IMR-90 (cell line): ENCODE measurements around the gene TOM1L1. TPM values are rescaled to one million over a fixed set of nuclear protein-coding genes. Genes with fewer than 3 reads are reported as not detected.

Experiments used
- ATAC-seq: fragments of 200-7000 bp; cut with Tn5 transposase; 2 replicates; pipeline ENCODE4 v1.9.1; 2020; ENCODE audit warnings: low read depth, mild to moderate bottlenecking, moderate library complexity
- BruUV-seq: library from RNA; stranded (reverse); fragments of 400-500 nt; replicated peaks from 2 replicates; lab custom pipeline; 2021; lab: Mats Ljungman, UMichigan
- CTCF ChIA-PET: fragments of 300-600 bp; formaldehyde crosslinking; extraction: SDS; loops from one replicate; lab custom pipeline; 2021; ENCODE audit warnings: antibody characterized with exemption; lab: Yijun Ruan, JAX
- POLR2A ChIA-PET: fragments of 300-600 bp; sonication (Branson Sonifier 250); formaldehyde crosslinking; loops from one replicate; lab custom pipeline; 2022; ENCODE audit warnings: antibody characterized with exemption; ENCODE audit not compliant: unreplicated experiment; lab: Charles Lee
- DNase-seq: peaks from one replicate; pipeline ENCODE4 v3.0.0; 2013
- H2AFZ ChIP-seq: replicated peaks from 2 replicates; pipeline ENCODE3; 2013; ENCODE audit warnings: low read length, mild to moderate bottlenecking; ENCODE audit not compliant: poor library complexity
- H2AK5ac ChIP-seq: 2 replicates; pipeline ENCODE4 v1.6.1; 2013; ENCODE audit warnings: low read depth, low read length, inconsistent platforms
- H2AK9ac ChIP-seq: replicated peaks from 2 replicates; pipeline ENCODE3; 2013; ENCODE audit warnings: mild to moderate bottlenecking, low read depth, low read length, moderate library complexity; ENCODE audit not compliant: poor library complexity
- H2BK120ac ChIP-seq: 2 replicates; pipeline ENCODE4 v1.6.1; 2013; ENCODE audit warnings: low read depth, low read length, inconsistent platforms
- H2BK15ac ChIP-seq: 3 replicates; pipeline ENCODE4 v1.6.1; 2013; ENCODE audit warnings: low read depth, low read length, inconsistent platforms
- H2BK20ac ChIP-seq: 2 replicates; pipeline ENCODE4 v1.6.1; 2013; ENCODE audit warnings: low read depth, mild to moderate bottlenecking, inconsistent platforms, low read length, moderate library complexity
- H2BK5ac ChIP-seq: 2 replicates; pipeline ENCODE4 v1.6.1; 2013; ENCODE audit warnings: mild to moderate bottlenecking, low read depth, low read length, inconsistent platforms; ENCODE audit not compliant: poor library complexity, severe bottlenecking
- H3K14ac ChIP-seq: replicated peaks from 2 replicates; pipeline ENCODE4 v1.6.1; 2013; ENCODE audit warnings: low read depth, low read length, inconsistent platforms
- H3K18ac ChIP-seq: 2 replicates; pipeline ENCODE4 v1.6.1; 2013; ENCODE audit warnings: low read depth, low read length, control low read depth
- H3K23ac ChIP-seq: 2 replicates; pipeline ENCODE4 v1.6.1; 2013; ENCODE audit warnings: low read depth, low read length, inconsistent platforms
- H3K27ac ChIP-seq: 2 replicates; pipeline ENCODE4 v1.5.1; 2013; ENCODE audit warnings: mild to moderate bottlenecking, control low read depth, low read length; ENCODE audit not compliant: insufficient read depth
- H3K27me3 ChIP-seq: 2 replicates; pipeline ENCODE4 v1.6.1; 2013; ENCODE audit warnings: low read length; ENCODE audit not compliant: control insufficient read depth, insufficient read depth
- H3K36me3 ChIP-seq: 2 replicates; pipeline ENCODE4 v1.6.1; 2013; ENCODE audit warnings: low read length, mixed read lengths; ENCODE audit not compliant: control insufficient read depth, insufficient read depth
- H3K4ac ChIP-seq: 2 replicates; pipeline ENCODE4 v1.6.1; 2013; ENCODE audit warnings: low read depth, low read length, inconsistent platforms
- H3K4me1 ChIP-seq: 2 replicates; pipeline ENCODE4 v1.6.1; 2013; ENCODE audit warnings: low read length, mixed read lengths; ENCODE audit not compliant: control insufficient read depth, insufficient read depth
- H3K4me2 ChIP-seq: 2 replicates; pipeline ENCODE4 v1.6.1; 2013; ENCODE audit warnings: low read depth, mild to moderate bottlenecking, control low read depth, low read length, moderate library complexity
- H3K4me3 ChIP-seq: 2 replicates; pipeline ENCODE4 v1.5.1; 2013; ENCODE audit warnings: low read depth, mild to moderate bottlenecking, control low read depth, low read length, moderate library complexity; ENCODE audit not compliant: insufficient read depth
- H3K56ac ChIP-seq: 2 replicates; pipeline ENCODE4 v1.6.1; 2013; ENCODE audit warnings: low read length, inconsistent platforms; ENCODE audit not compliant: insufficient read depth; ENCODE audit errors: extremely low read depth
- H3K79me1 ChIP-seq, 2 experiments: 2 replicates each; pipeline ENCODE4 v1.6.1; 2013; ENCODE audit warnings: low read length in 2 of 2, inconsistent platforms in 1 of 2, low read depth in 1 of 2
- H3K9ac ChIP-seq: 2 replicates; pipeline ENCODE4 v1.6.1; 2013; ENCODE audit warnings: low read depth, low read length, control low read depth
- H3K9me1 ChIP-seq: 2 replicates; pipeline ENCODE4 v1.6.1; 2013; ENCODE audit warnings: low read length, inconsistent platforms; ENCODE audit not compliant: insufficient read depth
- H3K9me3 ChIP-seq: 2 replicates; pipeline ENCODE4 v1.6.1; 2013; ENCODE audit warnings: low read length; ENCODE audit not compliant: control insufficient read depth, insufficient read depth
- H4K20me1 ChIP-seq: 2 replicates; pipeline ENCODE4 v1.6.1; 2013; ENCODE audit warnings: low read length, inconsistent platforms; ENCODE audit not compliant: insufficient read depth
- H4K5ac ChIP-seq: 2 replicates; pipeline ENCODE4 v1.6.1; 2013; ENCODE audit warnings: mild to moderate bottlenecking, low read depth, low read length, control low read depth
- H4K8ac ChIP-seq, 2 experiments: 2 replicates each; pipeline ENCODE4 v1.6.1; 2013; ENCODE audit warnings: low read depth in 2 of 2, low read length in 2 of 2, control low read depth in 1 of 2, inconsistent platforms in 1 of 2
- H4K91ac ChIP-seq: 2 replicates; pipeline ENCODE4 v1.6.1; 2013; ENCODE audit warnings: low read depth, low read length, inconsistent platforms; ENCODE audit not compliant: insufficient read depth
- CHD1 ChIP-seq: IDR thresholded peaks from 2 replicates; pipeline ENCODE4 v1.6.1; 2012; ENCODE audit warnings: low read depth, low read length, improper control_type of control experiment
- FOS ChIP-seq: fragments of 150-350 bp; IDR thresholded peaks from 2 replicates; pipeline ENCODE4 v1.6.1; 2016; ENCODE audit warnings: low read depth, low read length
- MAZ ChIP-seq: IDR thresholded peaks from 2 replicates; pipeline ENCODE4 v1.6.1; 2012; ENCODE audit warnings: low read depth, mild to moderate bottlenecking, low read length, improper control_type of control experiment, moderate library complexity, borderline replicate concordance
- NFE2L2 ChIP-seq: fragments of 150-350 bp; IDR thresholded peaks from 2 replicates; pipeline ENCODE4 v1.6.1; 2016; ENCODE audit warnings: low read depth, mild to moderate bottlenecking, low read length
- POLR2A ChIP-seq: IDR thresholded peaks from 2 replicates; pipeline ENCODE4 v1.6.1; 2012; ENCODE audit warnings: mild to moderate bottlenecking, low read depth, low read length
- RAD21 ChIP-seq: IDR thresholded peaks from 2 replicates; pipeline ENCODE4 v1.6.1; 2012; ENCODE audit warnings: low read length, improper control_type of control experiment
- RFX5 ChIP-seq: IDR thresholded peaks from 2 replicates; pipeline ENCODE4 v1.8.0; 2012; ENCODE audit warnings: low read depth, mild to moderate bottlenecking, low read length, moderate library complexity
- SMC3 ChIP-seq: fragments of 150-350 bp; IDR thresholded peaks from 2 replicates; pipeline ENCODE4 v1.6.1; 2016; ENCODE audit warnings: low read depth, mild to moderate bottlenecking, antibody characterized with exemption, low read length, moderate library complexity
- USF2 ChIP-seq: fragments of 150-350 bp; IDR thresholded peaks from 2 replicates; pipeline ENCODE4 v1.6.1; 2017; ENCODE audit warnings: mild to moderate bottlenecking, antibody characterized with exemption, low read length, low read depth
- WGBS, 2 experiments: methylation state at CpG; one replicate each; pipeline versions ENCODE4 v1.1.5 to v1.1.7; 2013; ENCODE audit warnings: missing lambda C conversion rate in 2 of 2; ENCODE audit not compliant: insufficient read length in 1 of 2; ENCODE audit errors: extremely low coverage in 2 of 2; 5-methylcytosine and 5-hydroxymethylcytosine counted together
- dilution Hi-C: fragments of 300-500 bp; cut with HindIII; formaldehyde crosslinking; loops from one replicate; pipeline ENCODE4 v1.14.3; 2018; ENCODE audit warnings: low sequenced_read_pairs; ENCODE audit not compliant: unreplicated experiment
- in situ Hi-C: fragments of 300-500 bp; cut with MboI; formaldehyde crosslinking; loops from 3 replicates; pipeline ENCODE4 v1.14.3; 2019; ENCODE audit warnings: low sequenced_read_pairs, inconsistent platforms, mixed read lengths
- intact Hi-C: fragments of 100-400 bp; cut with micrococcal nuclease; formaldehyde crosslinking; loops from 2 replicates; pipeline ENCODE4 v1.10.0; 2022
- polyA plus RNA-seq, 3 experiments: library from polyadenylated mRNA; depleted of rRNA; stranded (reverse); fragments of >200 nt; gene quantifications; 2 replicates each; pipeline ENCODE4 v1.2.3, GENCODE V29; 2012; ENCODE audit warnings: low replicate concordance in 1 of 3
- total RNA-seq: library from RNA; depleted of rRNA; stranded (reverse); fragments of >200 nt; gene quantifications from 2 replicates; pipeline ENCODE4 v1.2.3, GENCODE V29; 2012
- TF ChIP-seq, protein P1 (sequence below): fragments of 150-350 bp; IDR thresholded peaks from 2 replicates; pipeline ENCODE4 v1.6.1; 2016; ENCODE audit warnings: low read depth, mild to moderate bottlenecking, low read length, moderate library complexity, borderline replicate concordance

TOM1L1 gene
- total and polyA plus RNA-seq, 2 of the 4 experiments (the other 2 are of a cell fraction), result 13.0 to 20.1 TPM

DNA sequence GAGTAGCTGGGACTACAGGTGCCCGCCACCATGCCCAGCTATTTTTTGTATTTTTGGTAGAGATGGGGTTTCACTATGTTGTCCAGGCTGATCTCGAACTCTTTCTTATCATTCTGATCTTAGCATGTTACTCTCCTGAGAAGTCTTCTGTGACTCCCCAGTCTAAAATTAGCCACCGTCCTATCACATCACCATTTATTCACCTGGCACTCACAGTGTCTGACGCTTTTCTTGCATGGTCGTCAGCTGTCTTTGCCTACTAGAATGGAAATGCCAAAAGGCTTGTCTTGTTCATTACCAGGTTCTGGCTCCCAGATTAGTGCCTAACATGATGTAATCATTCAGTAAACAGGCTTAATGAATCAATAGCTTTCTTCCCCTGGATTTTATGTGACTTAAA, 23.8 kb downstream of the TOM1L1 start:
- no peaks in the 10 kb centered on the region for H3K79me1 ChIP-seq
- ATAC-seq (no peak), DNase-seq (no peak)
- H3K14ac ChIP-seq, result no peak overlapping the region
- no CpG with 5 or more reads among the region's 5 CpGs for WGBS, 2 experiments
- H2BK120ac ChIP-seq, result no peak overlapping the region
- no peak overlapping the region for H3K18ac ChIP-seq
- no peak overlapping the region for H4K91ac ChIP-seq
- H2AK9ac ChIP-seq, result no peak overlapping the region
- no peak overlapping the region for H2BK20ac ChIP-seq
- no peaks in the 10 kb centered on the region for H3K27me3 ChIP-seq
- 0 out of 2 replicates have a peak, but pooled peaks cover 1% of the 10 kb centered on the region for H3K36me3 ChIP-seq
- H3K56ac ChIP-seq, result no peak overlapping the region
- no peak overlapping the region for H2AFZ ChIP-seq
- H3K4me3 ChIP-seq, result no peak overlapping the region
- H2BK5ac ChIP-seq, result no peak overlapping the region
- ChIA-PET POLR2A (no interaction called here), CTCF (no interaction called here)
- no peak overlapping the region for H4K5ac ChIP-seq
- H4K8ac ChIP-seq, result no peak overlapping the region
- H3K4me2 ChIP-seq, result no peak overlapping the region
- no peaks in the 10 kb centered on the region for H4K20me1 ChIP-seq
- no peaks in the 10 kb centered on the region for H3K4me1 ChIP-seq
- intact Hi-C loops (no loop called here), dilution Hi-C loops (no loop called here), in situ Hi-C loops (no loop called here)
- H3K9me1 ChIP-seq, result no peaks in the 10 kb centered on the region
- no peak for TF ChIP-seq POLR2A
- TF ChIP-seq NFE2L2, result no peak
- TF ChIP-seq, protein P1, sequence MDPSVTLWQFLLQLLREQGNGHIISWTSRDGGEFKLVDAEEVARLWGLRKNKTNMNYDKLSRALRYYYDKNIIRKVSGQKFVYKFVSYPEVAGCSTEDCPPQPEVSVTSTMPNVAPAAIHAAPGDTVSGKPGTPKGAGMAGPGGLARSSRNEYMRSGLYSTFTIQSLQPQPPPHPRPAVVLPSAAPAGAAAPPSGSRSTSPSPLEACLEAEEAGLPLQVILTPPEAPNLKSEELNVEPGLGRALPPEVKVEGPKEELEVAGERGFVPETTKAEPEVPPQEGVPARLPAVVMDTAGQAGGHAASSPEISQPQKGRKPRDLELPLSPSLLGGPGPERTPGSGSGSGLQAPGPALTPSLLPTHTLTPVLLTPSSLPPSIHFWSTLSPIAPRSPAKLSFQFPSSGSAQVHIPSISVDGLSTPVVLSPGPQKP, result no peak
- TF ChIP-seq USF2, result no peak
- no peak for TF ChIP-seq SMC3
- no peak for TF ChIP-seq RAD21
- no peak for TF ChIP-seq RFX5
- no peak for TF ChIP-seq MAZ
- no peak for TF ChIP-seq FOS
- no peak for TF ChIP-seq CHD1
- no peak overlapping the region for H2AK5ac ChIP-seq
- no peak overlapping the region for H3K27ac ChIP-seq
- no peak overlapping the region for H2BK15ac ChIP-seq
- H3K9me3 ChIP-seq, result no peaks in the 10 kb centered on the region
- H3K4ac ChIP-seq, result no peak overlapping the region
- H3K23ac ChIP-seq, result no peak overlapping the region
- no peak overlapping the region for H3K9ac ChIP-seq
- no TSS peak for BruUV-seq
